PC-3 (cell line): ENCODE measurements around the gene AQP10. TPM values are rescaled to one million over a fixed set of nuclear protein-coding genes. Genes with fewer than 3 reads are reported as not detected.

Experiments
- ATAC-seq: fragments of 200-7000 bp; cut with Tn5 transposase; 2 replicates; pipeline ENCODE4 v1.9.1; 2020; ENCODE audit warnings: mild to moderate bottlenecking, moderate library complexity
- BruUV-seq: library from RNA; stranded (reverse); fragments of 400-500 nt; replicated peaks from 2 replicates; lab custom pipeline; 2021; lab: Mats Ljungman, UMichigan
- CTCF ChIA-PET: fragments of 300-600 bp; sonication (Branson Sonifier 250); formaldehyde crosslinking; loops from one replicate; lab custom pipeline; 2022; ENCODE audit warnings: antibody characterized with exemption; lab: Charles Lee
- POLR2A ChIA-PET: fragments of 300-600 bp; sonication (Branson Sonifier 250); formaldehyde crosslinking; loops from one replicate; lab custom pipeline; 2022; ENCODE audit warnings: antibody characterized with exemption; ENCODE audit not compliant: unreplicated experiment; lab: Charles Lee
- DNase-seq: peaks from one replicate; pipeline ENCODE4 v3.0.0-alpha.2; 2015
- H2AFZ ChIP-seq: fragments of 300-600 bp; sonication (generic); 2 replicates; pipeline ENCODE4 v1.6.0; 2016; ENCODE audit warnings: antibody characterized with exemption, low read length
- H3F3A ChIP-seq: fragments of 300-600 bp; sonication (generic); one replicate; pipeline ENCODE4 v1.6.0; 2017; ENCODE audit warnings: antibody characterized with exemption, low read length, control low read depth, mild to moderate bottlenecking; ENCODE audit not compliant: unreplicated experiment
- H3K27ac ChIP-seq: fragments of 300-600 bp; sonication (generic); 2 replicates; pipeline ENCODE4 v1.5.1; 2016; ENCODE audit warnings: mild to moderate bottlenecking, low read length
- H3K27me3 ChIP-seq: fragments of 300-600 bp; sonication (generic); 2 replicates; pipeline ENCODE4 v1.6.1; 2016; ENCODE audit warnings: low read length, mixed read lengths
- H3K36me3 ChIP-seq: fragments of 300-600 bp; sonication (generic); 2 replicates; pipeline ENCODE4 v1.6.1; 2016; ENCODE audit warnings: low read depth, mixed run types, low read length, mixed read lengths
- H3K4me1 ChIP-seq: fragments of 300-600 bp; sonication (generic); 2 replicates; pipeline ENCODE4 v1.5.1; 2016; ENCODE audit warnings: low read length; ENCODE audit not compliant: insufficient read depth
- H3K4me2 ChIP-seq: fragments of 300-600 bp; sonication (generic); 2 replicates; pipeline ENCODE4 v1.6.0; 2016; ENCODE audit warnings: low read length
- H3K4me3 ChIP-seq: fragments of 300-600 bp; sonication (generic); 2 replicates; pipeline ENCODE4 v1.5.1; 2016; ENCODE audit warnings: mild to moderate bottlenecking, low read length, mixed read lengths
- H3K79me2 ChIP-seq: fragments of 300-600 bp; sonication (generic); 2 replicates; pipeline ENCODE4 v1.6.1; 2017; ENCODE audit warnings: low read length, mixed read lengths
- H3K9ac ChIP-seq: fragments of 300-600 bp; sonication (generic); 2 replicates; pipeline ENCODE4 v1.6.0; 2016; ENCODE audit warnings: mild to moderate bottlenecking, low read length
- H3K9me2 ChIP-seq: fragments of 300-600 bp; sonication (generic); replicated peaks from 2 replicates; pipeline ENCODE4 v1.6.1; 2016; ENCODE audit warnings: mixed run types, low read length, mixed read lengths
- H3K9me3 ChIP-seq: fragments of 300-600 bp; sonication (generic); 2 replicates; pipeline ENCODE4 v1.6.1; 2016; ENCODE audit warnings: low read length, mixed read lengths
- H4K20me1 ChIP-seq: fragments of 300-600 bp; sonication (generic); 2 replicates; pipeline ENCODE4 v1.6.1; 2016; ENCODE audit warnings: low read length, mixed read lengths
- CTCF ChIP-seq: fragments of 300-600 bp; sonication (generic); conservative IDR thresholded peaks from 2 replicates; pipeline ENCODE4 v1.5.1; 2017; ENCODE audit warnings: antibody characterized with exemption, low read depth, mild to moderate bottlenecking, low read length
- EZH2 ChIP-seq: fragments of 300-600 bp; sonication (generic); IDR thresholded peaks from one replicate; pipeline ENCODE4 v1.6.1; 2017; ENCODE audit warnings: antibody characterized with exemption, mild to moderate bottlenecking, low read length; ENCODE audit not compliant: unreplicated experiment
- EZH2phosphoT487 ChIP-seq: fragments of 300-600 bp; sonication (generic); IDR thresholded peaks from 2 replicates; pipeline ENCODE4 v1.6.1; 2018; ENCODE audit warnings: mild to moderate bottlenecking, antibody characterized with exemption, low read length, borderline replicate concordance
- intact Hi-C: fragments of 100-400 bp; cut with micrococcal nuclease; formaldehyde crosslinking; loops from 2 replicates; pipeline ENCODE4 v1.9.0; 2023
- total RNA-seq: library from RNA; depleted of rRNA; stranded (reverse); fragments of >200 nt; gene quantifications from 2 replicates; pipeline ENCODE4 v1.2.3, GENCODE V29; 2014

AQP10 gene
- total RNA-seq, 1 experiment from 2014 or later, result not detected

- Histone ChIP-seq H3K79me2 (no peaks in the 10 kb centered on the region), H3K36me3 (peaks cover 4% of the 10 kb centered on the region; the same call in 1 of the 2 replicates), H3K9me3 (no peaks in the 10 kb centered on the region), H3K4me1 (peaks cover 28% of the 10 kb centered on the region), H3K9me2 (no peaks in the 10 kb centered on the region), H3K4me3 (no peak overlapping the region), H3K4me2 (no peak overlapping the region), H2AFZ (no peak overlapping the region), H3K9ac (no peak overlapping the region), H3K27ac (no peak overlapping the region), H3F3A (peaks cover 4% of the 10 kb centered on the region), H4K20me1 (no peaks in the 10 kb centered on the region), H3K27me3 (no peaks in the 10 kb centered on the region)
- intact Hi-C loops, result loop anchor here (5.0 kb wide), 1 partner anchor 148 kb away; no protein-coding TSS in a partner anchor
- no peak for ATAC-seq
- CTCF ChIA-PET, result interaction anchor here (0.6 kb wide), 1 partner anchor 721 kb away, joined by 4 read pairs; the partner anchor contains the start of gene ADAM15
- POLR2A ChIA-PET, result no interaction called here
- TF ChIP-seq EZH2 (no peak), CTCF (no peak), EZH2phosphoT487 (no peak)
- DNase-seq, result no peak
- TSS peak; percentile 18 for BruUV-seq
Observed at GRCh38 chr1:154329551-154330131, 8.7 kb downstream of the AQP10 start.

GRCh38 chr1:154330669-154331068 is 9.8 kb downstream of the AQP10 start:
- H3F3A ChIP-seq, result peaks cover 4% of the 10 kb centered on the region
- H3K79me2 ChIP-seq, result no peaks in the 10 kb centered on the region
- H3K27me3 ChIP-seq, result no peaks in the 10 kb centered on the region
- BruUV-seq, result no TSS peak
- H4K20me1 ChIP-seq, result no peaks in the 10 kb centered on the region
- no peak overlapping the region for H2AFZ ChIP-seq
- no peak for DNase-seq
- H3K9me3 ChIP-seq, result no peaks in the 10 kb centered on the region
- H3K9ac ChIP-seq, result no peak overlapping the region
- no peaks in the 10 kb centered on the region for H3K9me2 ChIP-seq
- no peak for ATAC-seq
- intact Hi-C loops, result no loop called here
- ChIA-PET POLR2A (no interaction called here), CTCF (no interaction called here)
- H3K4me3 ChIP-seq, result no peak overlapping the region
- H3K4me2 ChIP-seq, result no peak overlapping the region
- no peak for TF ChIP-seq CTCF
- TF ChIP-seq EZH2phosphoT487, result no peak
- H3K36me3 ChIP-seq, result peaks cover 4% of the 10 kb centered on the region; the same call in 1 of the 2 replicates
- H3K4me1 ChIP-seq, result peaks cover 28% of the 10 kb centered on the region
- no peak overlapping the region for H3K27ac ChIP-seq
